ENCODE measurements around the gene HOXB5.
A peak's percentile ranks its signal among the peaks of the same experiment; 100 is the strongest.

HOXB5 gene

DNA sequence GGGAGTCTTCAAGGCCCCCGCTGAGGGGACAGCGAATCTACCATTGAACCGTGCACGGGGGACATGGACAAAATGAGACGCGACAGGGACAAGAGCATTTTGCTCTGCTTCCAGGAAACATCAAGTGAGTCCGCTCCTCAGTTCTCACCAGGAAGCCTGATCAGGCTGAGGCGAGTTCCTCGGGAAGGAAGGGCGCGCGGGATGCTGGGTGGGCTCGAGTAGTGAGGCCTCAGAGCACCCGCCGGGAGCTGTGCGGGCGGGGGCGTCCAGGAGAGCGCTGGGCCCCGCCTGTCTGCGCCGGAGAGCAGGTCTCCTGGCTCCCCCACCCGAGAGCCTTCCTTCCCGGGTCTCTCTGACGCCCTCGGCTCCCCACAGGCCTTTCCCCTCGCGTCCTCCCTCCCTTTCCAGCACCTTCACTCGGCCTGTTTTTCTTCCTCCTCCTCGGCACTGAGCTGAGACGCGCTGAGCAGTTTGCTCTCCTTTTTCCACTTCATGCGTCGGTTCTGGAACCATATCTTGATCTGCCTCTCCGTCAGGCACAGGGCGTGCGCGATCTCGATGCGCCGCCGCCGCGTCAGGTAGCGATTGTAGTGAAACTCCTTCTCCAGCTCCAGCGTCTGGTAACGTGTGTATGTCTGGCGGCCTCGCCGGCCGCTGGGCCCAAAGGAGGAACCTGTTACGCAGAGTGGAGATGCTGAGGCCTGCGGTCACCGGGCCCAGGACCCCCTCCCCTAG, 2.6 kb upstream of the HOXB5 start:
- TF ChIP-seq, protein P1, sequence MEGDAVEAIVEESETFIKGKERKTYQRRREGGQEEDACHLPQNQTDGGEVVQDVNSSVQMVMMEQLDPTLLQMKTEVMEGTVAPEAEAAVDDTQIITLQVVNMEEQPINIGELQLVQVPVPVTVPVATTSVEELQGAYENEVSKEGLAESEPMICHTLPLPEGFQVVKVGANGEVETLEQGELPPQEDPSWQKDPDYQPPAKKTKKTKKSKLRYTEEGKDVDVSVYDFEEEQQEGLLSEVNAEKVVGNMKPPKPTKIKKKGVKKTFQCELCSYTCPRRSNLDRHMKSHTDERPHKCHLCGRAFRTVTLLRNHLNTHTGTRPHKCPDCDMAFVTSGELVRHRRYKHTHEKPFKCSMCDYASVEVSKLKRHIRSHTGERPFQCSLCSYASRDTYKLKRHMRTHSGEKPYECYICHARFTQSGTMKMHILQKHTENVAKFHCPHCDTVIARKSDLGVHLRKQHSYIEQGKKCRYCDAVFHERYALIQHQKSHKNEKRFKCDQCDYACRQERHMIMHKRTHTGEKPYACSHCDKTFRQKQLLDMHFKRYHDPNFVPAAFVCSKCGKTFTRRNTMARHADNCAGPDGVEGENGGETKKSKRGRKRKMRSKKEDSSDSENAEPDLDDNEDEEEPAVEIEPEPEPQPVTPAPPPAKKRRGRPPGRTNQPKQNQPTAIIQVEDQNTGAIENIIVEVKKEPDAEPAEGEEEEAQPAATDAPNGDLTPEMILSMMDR (conservative IDR thresholded peaks at IDR 0.05), result no peak
- H3K27ac ChIP-seq, result no peak overlapping the region

DNA sequence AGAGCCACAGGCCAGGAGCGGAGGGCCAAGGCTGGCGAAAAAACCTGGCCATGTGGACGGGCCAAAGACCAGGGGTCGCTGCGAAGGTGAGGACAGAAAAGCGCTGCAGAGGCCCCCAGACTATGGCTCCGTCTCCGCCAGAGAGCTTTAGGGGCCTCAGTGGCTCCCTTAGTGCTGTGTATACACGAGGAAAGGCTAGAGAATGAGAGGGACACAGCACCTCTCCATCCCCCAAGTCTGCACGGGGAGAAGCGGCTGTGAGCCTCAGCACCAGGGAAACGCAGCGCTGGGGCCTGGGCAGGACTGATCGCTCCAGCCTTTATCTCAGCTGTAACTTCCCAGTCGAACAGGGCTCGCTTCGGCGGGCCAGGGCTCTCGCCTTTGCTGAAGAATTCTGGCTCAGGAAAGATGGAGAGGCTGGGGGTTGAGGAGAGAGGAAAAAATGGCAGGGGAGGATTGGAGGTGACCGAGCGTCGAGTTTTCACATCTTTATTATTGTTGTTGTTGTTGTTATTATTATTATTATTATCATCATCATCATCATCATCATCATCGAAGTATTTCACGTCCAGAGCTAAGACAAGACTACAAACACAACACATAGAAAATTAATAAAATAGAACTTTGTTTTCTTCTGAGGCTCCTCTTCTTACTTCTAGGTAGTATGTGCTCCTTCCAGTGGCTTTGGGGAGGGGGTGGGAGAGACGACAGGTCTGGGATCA, 1.9 kb upstream of the HOXB5 start:
- H3K27ac ChIP-seq, result no peak overlapping the region
- TF ChIP-seq, protein P1 (conservative IDR thresholded peaks at IDR 0.05), result no peak

DNA sequence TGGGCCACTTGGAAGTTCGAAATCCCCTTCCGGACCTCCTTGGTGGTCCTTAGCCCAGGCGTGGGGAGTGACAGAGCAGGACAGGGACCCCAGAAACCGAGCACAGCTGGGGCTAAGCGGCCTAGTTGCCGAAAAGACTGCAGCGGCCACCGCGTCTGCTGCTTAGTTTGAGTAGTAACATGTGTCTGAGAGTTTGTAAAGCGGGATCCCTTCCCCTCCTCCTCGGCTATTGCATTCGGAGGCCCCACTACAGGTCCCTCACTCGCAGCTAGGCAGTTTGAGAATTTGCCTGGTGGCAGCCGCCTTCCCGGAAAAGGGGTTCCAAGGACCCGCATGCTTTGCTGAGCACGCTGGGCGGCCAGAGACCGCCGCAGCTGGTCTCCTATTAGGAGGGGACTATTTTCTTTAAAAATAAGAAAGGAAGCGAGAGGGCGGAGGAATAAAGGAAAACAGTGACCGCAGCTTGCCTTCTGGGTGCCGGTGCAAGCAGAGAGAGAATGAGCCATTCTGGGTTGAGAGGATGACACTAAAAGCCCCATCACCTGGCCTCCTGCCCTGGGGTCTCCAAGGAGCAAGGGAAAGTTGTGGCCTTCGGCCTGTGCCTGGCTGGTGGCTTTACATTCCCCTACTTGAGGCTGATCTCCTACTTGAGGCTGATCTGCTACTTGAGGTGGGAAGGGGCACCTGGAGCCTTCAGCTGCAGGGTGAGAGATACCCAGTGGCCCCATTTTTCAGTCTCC, 1.1 kb upstream of the HOXB5 start:
- no peak overlapping the region for H3K27ac ChIP-seq
- TF ChIP-seq, protein P1 (conservative IDR thresholded peaks at IDR 0.05), result no peak

DNA sequence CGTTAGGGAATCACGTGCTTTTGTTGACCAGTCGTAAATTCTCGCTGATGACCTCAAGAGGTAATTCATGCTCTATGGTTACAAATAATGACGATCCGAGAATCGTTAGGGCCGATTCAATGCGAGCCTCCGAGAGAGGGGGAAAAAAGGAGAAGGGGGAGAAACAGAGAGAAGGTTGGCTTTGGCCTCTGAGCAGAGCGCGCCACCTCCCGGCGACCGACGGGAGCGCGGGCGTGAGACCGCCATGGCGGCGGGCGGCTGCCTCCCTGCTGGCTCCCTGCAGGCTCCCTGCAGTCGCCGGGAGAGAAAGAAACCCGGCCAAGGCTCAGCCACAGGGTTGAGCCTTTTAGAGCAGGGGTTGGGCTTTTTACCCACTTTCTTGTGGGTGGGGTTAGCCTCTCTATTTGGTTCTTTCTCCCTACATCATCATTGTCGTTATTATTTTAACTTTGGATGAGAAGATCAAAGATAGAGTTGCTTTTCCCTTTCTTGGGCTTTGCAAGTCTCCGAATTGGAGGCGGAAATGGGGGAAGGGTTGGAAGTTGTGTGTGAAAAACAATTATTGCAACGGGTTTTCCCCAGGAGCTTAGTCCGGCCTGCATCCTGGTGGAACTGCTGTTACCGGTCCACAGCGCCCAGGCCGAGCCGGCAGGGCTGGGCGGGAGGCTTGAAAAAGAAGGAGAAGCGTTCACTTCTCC, 410 bp upstream of the HOXB5 start:
- TF ChIP-seq, protein P1 (conservative IDR thresholded peaks at IDR 0.05), result peak; percentile 91
- no peak overlapping the region for H3K27ac ChIP-seq

DNA sequence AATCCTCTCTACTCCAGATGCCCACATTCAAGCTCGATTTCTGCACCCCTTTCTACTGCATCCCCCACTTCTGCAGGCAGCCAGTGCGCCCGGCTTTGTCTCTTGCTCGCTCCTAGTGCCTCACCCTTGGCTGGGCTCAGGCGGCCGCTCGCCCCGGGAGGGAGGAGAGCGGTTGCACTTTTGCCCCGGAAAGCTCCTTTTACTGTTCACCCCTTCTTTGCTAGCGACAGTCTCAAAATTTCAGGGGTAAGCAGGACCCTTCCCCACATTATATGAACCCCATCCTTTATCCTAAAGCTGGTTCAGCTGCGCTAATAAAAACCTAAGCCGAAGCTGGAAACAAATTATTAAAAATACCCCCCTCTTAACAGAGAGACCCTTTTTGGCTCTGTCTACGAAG, 1.0 kb downstream of the HOXB5 start:
- H3K27ac ChIP-seq, result no peak overlapping the region
- TF ChIP-seq, protein P1 (conservative IDR thresholded peaks at IDR 0.05), result no peak

DNA sequence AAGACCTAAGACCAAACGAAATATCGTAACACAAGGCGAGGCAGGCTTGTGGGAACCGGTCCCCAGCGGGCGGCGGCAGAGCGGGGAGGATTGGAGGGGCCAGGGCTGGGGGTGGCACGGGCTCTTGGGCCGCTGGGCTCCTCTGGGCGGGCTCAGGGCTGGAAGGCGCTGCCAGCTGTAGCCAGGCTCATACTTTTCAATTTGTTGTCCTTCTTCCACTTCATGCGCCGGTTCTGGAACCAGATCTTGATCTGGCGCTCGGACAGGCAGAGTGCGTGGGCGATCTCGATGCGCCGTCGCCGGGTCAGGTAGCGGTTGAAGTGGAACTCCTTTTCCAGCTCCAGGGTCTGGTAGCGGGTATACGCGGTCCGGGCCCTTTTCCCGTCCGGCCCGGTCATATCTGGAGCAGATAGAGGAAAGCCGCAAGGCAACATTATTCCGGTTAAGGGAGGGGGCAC, 1.5 kb downstream of the HOXB5 start:
- TF ChIP-seq, protein P1 (conservative IDR thresholded peaks at IDR 0.05), result no peak
- no peak overlapping the region for H3K27ac ChIP-seq

Measured in VCaP (cell line).